ENCODE measurements around the gene HBQ1. TPM values are rescaled to one million over a fixed set of nuclear protein-coding genes. Genes with fewer than 3 reads are reported as not detected.
"Not testable (repeated sequence)": the region's sequence is repeated elsewhere in the genome, so short reads cannot be mapped to it uniquely, and the experiment has no call there.

The HBQ1 gene
- total RNA-seq, 1 donor from 2014 or later: 0.60 TPM

DNA sequence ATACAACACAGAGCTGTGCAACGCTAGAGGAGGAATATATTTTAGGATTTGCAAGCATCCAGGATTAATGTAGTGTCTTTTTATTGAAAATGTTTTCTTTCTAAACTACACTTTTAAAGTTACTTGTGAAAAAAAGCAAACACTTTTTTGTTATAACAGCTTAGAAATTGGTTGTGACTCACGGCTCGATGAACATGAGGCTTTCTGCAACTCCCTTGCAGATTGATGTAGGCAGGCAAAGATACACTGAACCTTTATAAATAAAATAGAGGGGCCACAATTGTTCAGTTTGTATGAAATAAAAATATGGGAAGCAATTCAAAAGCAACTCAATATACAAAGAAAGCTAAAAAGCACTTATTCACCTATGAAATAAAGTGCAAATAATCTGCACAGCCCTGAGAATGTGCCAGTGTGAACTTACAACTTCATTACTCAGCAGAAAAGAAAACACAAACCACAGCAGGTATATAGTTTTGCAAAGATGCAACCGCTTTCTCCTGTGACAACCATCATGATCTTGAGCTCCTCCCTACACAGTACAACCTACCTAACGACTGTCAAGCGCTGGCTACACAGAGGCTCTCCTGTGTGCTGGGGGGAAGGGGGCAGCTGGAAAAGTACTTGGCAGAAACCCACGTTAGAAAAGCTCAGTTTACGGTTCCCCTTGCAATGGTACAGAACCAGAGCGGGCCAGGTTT, 48.0 kb downstream of the HBQ1 start:
- TF ChIP-seq, protein P1, sequence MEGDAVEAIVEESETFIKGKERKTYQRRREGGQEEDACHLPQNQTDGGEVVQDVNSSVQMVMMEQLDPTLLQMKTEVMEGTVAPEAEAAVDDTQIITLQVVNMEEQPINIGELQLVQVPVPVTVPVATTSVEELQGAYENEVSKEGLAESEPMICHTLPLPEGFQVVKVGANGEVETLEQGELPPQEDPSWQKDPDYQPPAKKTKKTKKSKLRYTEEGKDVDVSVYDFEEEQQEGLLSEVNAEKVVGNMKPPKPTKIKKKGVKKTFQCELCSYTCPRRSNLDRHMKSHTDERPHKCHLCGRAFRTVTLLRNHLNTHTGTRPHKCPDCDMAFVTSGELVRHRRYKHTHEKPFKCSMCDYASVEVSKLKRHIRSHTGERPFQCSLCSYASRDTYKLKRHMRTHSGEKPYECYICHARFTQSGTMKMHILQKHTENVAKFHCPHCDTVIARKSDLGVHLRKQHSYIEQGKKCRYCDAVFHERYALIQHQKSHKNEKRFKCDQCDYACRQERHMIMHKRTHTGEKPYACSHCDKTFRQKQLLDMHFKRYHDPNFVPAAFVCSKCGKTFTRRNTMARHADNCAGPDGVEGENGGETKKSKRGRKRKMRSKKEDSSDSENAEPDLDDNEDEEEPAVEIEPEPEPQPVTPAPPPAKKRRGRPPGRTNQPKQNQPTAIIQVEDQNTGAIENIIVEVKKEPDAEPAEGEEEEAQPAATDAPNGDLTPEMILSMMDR (IDR thresholded peaks at IDR 0.05; ENCODE audit: unreplicated experiment): no peak
- H3K27ac Mint-ChIP-seq: peak overlapping the region; percentile 96
- H3K27me3 Mint-ChIP-seq: no peaks in the 10 kb centered on the region
- H3K4me3 Mint-ChIP-seq (ENCODE audit: low read depth): peak overlapping the region; percentile 93
- H3K9me3 Mint-ChIP-seq (ENCODE audit: low read depth): no peaks in the 10 kb centered on the region
- no peak for DNase-seq (ENCODE audit: low spot score, unreplicated experiment)
- peaks cover 16% of the 10 kb centered on the region for H3K4me1 Mint-ChIP-seq (ENCODE audit: low read depth)
- H3K36me3 Mint-ChIP-seq (ENCODE audit: insufficient read depth): peaks cover 16% of the 10 kb centered on the region

DNA sequence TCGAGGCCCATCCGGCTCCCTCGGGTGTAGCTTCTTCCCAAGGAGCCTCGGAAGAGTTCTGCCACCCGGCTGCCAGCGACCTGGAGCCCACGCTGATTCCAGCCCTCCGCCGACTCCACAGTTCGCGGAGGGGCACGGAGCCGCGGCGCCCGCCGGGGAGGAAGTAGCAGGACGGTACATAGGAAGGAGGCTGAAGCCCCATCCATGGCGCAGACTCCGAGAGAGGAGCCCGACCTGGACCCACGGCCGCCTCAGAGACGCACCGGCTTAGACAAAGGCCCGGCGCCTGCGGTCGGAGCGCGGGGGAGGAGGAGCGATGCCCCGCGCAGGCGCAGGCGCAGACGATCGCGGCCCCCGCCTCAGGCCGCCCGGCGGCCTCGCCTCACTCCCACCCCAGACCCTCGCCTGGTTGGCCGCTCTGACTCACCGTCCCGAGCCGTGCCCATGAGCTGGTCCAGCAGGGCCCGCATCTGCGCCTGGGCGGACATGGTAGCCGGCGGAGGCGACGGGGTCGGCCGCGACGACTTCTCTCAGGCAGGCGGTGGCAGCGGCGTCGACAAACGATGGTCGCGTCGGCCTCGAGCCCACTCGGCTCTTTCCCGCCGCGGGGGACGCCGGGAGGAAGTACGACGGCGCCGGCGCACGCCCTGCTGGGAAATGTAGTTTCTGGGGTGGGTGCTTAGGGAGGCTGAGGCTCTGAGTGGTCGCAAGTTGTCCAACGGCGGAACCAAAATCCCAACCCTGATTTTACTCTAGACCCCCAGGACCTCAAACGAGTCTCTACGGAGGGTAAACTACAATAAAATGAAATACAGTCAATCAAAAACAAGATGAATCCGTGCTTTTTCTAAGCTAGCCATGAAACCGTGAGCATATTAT, 48.8 kb downstream of the HBQ1 start, which contains the start of gene LUC7L:
Gene LUC7L, minus strand, starts transcription at position 598 of the 879 bp plus-strand sequence. Its CDS starts 110 bp downstream, at position 488.
- H3K4me1 Mint-ChIP-seq (ENCODE audit: low read depth): peaks cover 16% of the 10 kb centered on the region
- peak within 1 kb of the TSS; percentile 96 for H3K27ac Mint-ChIP-seq
- H3K36me3 Mint-ChIP-seq (ENCODE audit: insufficient read depth): peaks cover 16% of the 10 kb centered on the region
- no peaks in the 10 kb centered on the region for H3K9me3 Mint-ChIP-seq (ENCODE audit: low read depth)
- no peaks in the 10 kb centered on the region for H3K27me3 Mint-ChIP-seq
- peak; percentile 73 for DNase-seq (ENCODE audit: low spot score, unreplicated experiment)
- TF ChIP-seq, protein P1 (IDR thresholded peaks at IDR 0.05; ENCODE audit: unreplicated experiment): no peak
- H3K4me3 Mint-ChIP-seq (ENCODE audit: low read depth): peak within 1 kb of the TSS; percentile 93

DNA sequence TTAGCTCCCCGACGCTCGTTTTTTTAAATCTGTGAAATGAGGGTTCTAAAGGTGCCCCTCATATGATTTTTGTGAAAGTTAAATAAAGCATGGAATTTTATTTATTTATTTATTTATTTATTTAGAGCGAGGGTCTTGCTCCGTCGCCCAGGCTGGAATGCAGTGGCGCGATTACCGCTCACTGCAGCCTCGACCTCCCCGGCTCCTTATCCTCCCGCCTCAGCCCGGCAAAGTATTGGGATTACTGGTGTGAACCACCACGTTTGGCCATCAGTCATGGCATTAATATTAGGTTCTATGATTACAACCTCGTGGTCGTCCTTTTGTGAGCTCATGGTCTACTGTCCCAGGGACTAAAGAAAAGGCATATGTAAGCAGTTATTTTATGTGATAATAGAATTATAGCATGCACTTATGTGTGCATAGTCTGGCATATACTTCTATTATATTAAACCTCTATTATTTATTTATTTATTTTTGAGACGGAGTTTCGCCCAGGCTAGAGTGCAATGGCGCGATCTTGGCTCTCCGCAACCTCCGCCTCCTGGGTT, 49.5 kb downstream of the HBQ1 start:
- Mint-ChIP-seq H3K27ac (peak overlapping the region; percentile 68), H3K36me3 (ENCODE audit: insufficient read depth) (peaks cover 16% of the 10 kb centered on the region), H3K9me3 (ENCODE audit: low read depth) (no peaks in the 10 kb centered on the region), H3K4me3 (ENCODE audit: low read depth) (peak overlapping the region; percentile 66), H3K27me3 (no peaks in the 10 kb centered on the region), H3K4me1 (ENCODE audit: low read depth) (peaks cover 16% of the 10 kb centered on the region)
- TF ChIP-seq, protein P1 (IDR thresholded peaks at IDR 0.05; ENCODE audit: unreplicated experiment): no peak
- no peak for DNase-seq (ENCODE audit: low spot score, unreplicated experiment)

DNA sequence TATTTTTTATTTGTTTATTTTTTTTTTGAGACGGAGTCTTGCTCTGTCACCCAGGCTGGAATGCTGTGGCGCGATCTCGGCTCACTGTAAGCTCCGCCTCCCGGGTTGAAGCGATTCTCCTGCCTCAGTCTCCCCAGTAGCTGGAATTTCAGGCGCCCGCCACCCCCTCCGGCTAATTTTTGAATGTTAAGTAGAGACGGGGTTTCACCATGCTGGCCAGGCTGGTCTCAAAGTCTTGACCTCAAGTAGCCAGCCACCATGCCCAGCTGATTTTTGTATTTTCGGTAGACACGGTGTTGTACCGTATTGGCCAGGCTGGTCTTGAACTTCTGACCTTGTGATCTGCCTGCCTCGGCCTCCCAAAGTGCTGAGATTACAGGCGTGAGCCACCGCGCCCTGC, 50.1 kb downstream of the HBQ1 start:
- H3K27me3 Mint-ChIP-seq; H3K27ac Mint-ChIP-seq; DNase-seq (ENCODE audit: low spot score, unreplicated experiment); H3K9me3 Mint-ChIP-seq (ENCODE audit: low read depth); H3K4me3 Mint-ChIP-seq (ENCODE audit: low read depth): not testable (repeated sequence)
- peaks cover 14% of the 10 kb centered on the region for H3K36me3 Mint-ChIP-seq (ENCODE audit: insufficient read depth)
- H3K4me1 Mint-ChIP-seq (ENCODE audit: low read depth): peaks cover 17% of the 10 kb centered on the region

Other genes starting within 250 kb of the HBQ1 start
- 11.1 and 13.9 TPM in 2 replicates for gene POLR3K, start 126.9 kb upstream of the HBQ1 start, total RNA-seq
- gene SNRNP25, start 126.6 kb upstream of the HBQ1 start, total RNA-seq: 52.0 and 53.9 TPM in 2 replicates
- gene RHBDF1, start 107.8 kb upstream of the HBQ1 start, total RNA-seq: 51.3 and 58.2 TPM in 2 replicates
- gene MPG, start 102.2 kb upstream of the HBQ1 start, total RNA-seq: 32.4 and 35.2 TPM in 2 replicates
- 55.0 and 60.8 TPM in 2 replicates for gene NPRL3, start 41.8 kb upstream of the HBQ1 start, total RNA-seq
- not detected in 2 replicates for gene HBZ, start 27.8 kb upstream of the HBQ1 start, total RNA-seq
- not detected in 2 replicates for gene HBM, start 14.5 kb upstream of the HBQ1 start, total RNA-seq
- not detected in 2 replicates for gene HBA2, start 7.6 kb upstream of the HBQ1 start, total RNA-seq
- not detected in 2 replicates for gene HBA1, start 3.8 kb upstream of the HBQ1 start, total RNA-seq
- gene LUC7L, start 49.0 kb downstream of the HBQ1 start, total RNA-seq: 229 and 230 TPM in 2 replicates
- gene FAM234A, start 54.4 kb downstream of the HBQ1 start, total RNA-seq: 127 and 129 TPM in 2 replicates
- gene RGS11, start 95.5 kb downstream of the HBQ1 start, total RNA-seq: 2.4 TPM in 2 replicates
- 6.0 and 6.5 TPM in 2 replicates for gene ARHGDIG, start 100.1 kb downstream of the HBQ1 start, total RNA-seq
- 3.8 TPM in 2 replicates for gene PDIA2, start 102.7 kb downstream of the HBQ1 start, total RNA-seq
- gene AXIN1, start 172.3 kb downstream of the HBQ1 start, total RNA-seq: 33.6 and 34.4 TPM in 2 replicates
- gene MRPL28, start 190.1 kb downstream of the HBQ1 start, total RNA-seq: 82.7 and 85.3 TPM in 2 replicates
- 92.7 and 92.9 TPM in 2 replicates for gene PGAP6, start 201.5 kb downstream of the HBQ1 start, total RNA-seq
- 151 and 154 TPM in 2 replicates for gene NME4, start 216.7 kb downstream of the HBQ1 start, total RNA-seq
- 39.4 and 41.3 TPM in 2 replicates for gene DECR2, start 221.4 kb downstream of the HBQ1 start, total RNA-seq
- 92.7 and 97.9 TPM in 2 replicates for gene RAB11FIP3, start 245.2 kb downstream of the HBQ1 start, total RNA-seq

Measured in progenitor cell of endocrine pancreas (in vitro differentiated cells).